HG02943 (cell line): ENCODE results near the gene CELA2A.
"Not testable (repeated sequence)": the region's sequence is repeated elsewhere in the genome, so short reads cannot be mapped to it uniquely, and the experiment has no call there.

ENCODE experiments used
- ATAC-seq: cut with Tn5 transposase; IDR thresholded peaks from one replicate; pipeline ENCODE4 v1.9.1; 2021; ENCODE audit warnings: mild to moderate bottlenecking, low read depth, moderate library complexity; ENCODE audit not compliant: unreplicated experiment

CELA2A gene

GRCh38 chr1:15489052-15489736, 32.7 kb downstream of the CELA2A start:
- no peak for ATAC-seq

GRCh38 chr1:15491010-15491409, 34.5 kb downstream of the CELA2A start:
- not testable (repeated sequence) for ATAC-seq

GRCh38 chr1:15492596-15492995, 36.1 kb downstream of the CELA2A start:
- no peak for ATAC-seq

GRCh38 chr1:15493869-15494390, 37.4 kb downstream of the CELA2A start:
- no peak for ATAC-seq

- ATAC-seq = no peak
Observed at GRCh38 chr1:15500184-15501178, 43.9 kb downstream of the CELA2A start.

- no peak for ATAC-seq
Observed at GRCh38 chr1:15501208-15502032, 44.9 kb downstream of the CELA2A start.

- no peak for ATAC-seq
Observed at GRCh38 chr1:15504436-15504835, 47.9 kb downstream of the CELA2A start.

GRCh38 chr1:15506831-15507230, 50.3 kb downstream of the CELA2A start:
- no peak for ATAC-seq

- ATAC-seq = no peak
Observed at GRCh38 chr1:15507278-15507677, 50.7 kb downstream of the CELA2A start.

GRCh38 chr1:15508700-15509487, 52.4 kb downstream of the CELA2A start:
- ATAC-seq = no peak

- ATAC-seq = no peak
Observed at GRCh38 chr1:15509586-15509985, 53.1 kb downstream of the CELA2A start.

- ATAC-seq = no peak
Observed at GRCh38 chr1:15510611-15511405, 54.3 kb downstream of the CELA2A start.

GRCh38 chr1:15513192-15513591, 56.7 kb downstream of the CELA2A start:
- ATAC-seq = no peak

GRCh38 chr1:15513919-15514318, 57.4 kb downstream of the CELA2A start:
- no peak for ATAC-seq

GRCh38 chr1:15514557-15514956, 58.0 kb downstream of the CELA2A start:
- not testable (repeated sequence) for ATAC-seq

GRCh38 chr1:15515022-15515663, 58.6 kb downstream of the CELA2A start:
- no peak for ATAC-seq

GRCh38 chr1:15519625-15520024, 63.1 kb downstream of the CELA2A start:
- no peak for ATAC-seq

GRCh38 chr1:15521206-15521906, 64.8 kb downstream of the CELA2A start:
- ATAC-seq = not testable (repeated sequence)
